Raji (cell line): ENCODE data around the gene ABHD15.

Experiments used
- POLR2A ChIP-seq: IDR thresholded peaks from 2 replicates; pipeline ENCODE4 v1.6.1; 2011; ENCODE audit warnings: low read depth, low read length, control low read depth; ENCODE audit not compliant: insufficient read depth

Gene ABHD15

GRCh38 chr17:29566473-29567303, at the start of gene ABHD15:
TSS of gene ABHD15 (minus strand) at chr17:29567037. CDS start at chr17:29566966, 71 bp downstream.
- TF ChIP-seq POLR2A, result peak; percentile 37; the same call in 1 of the 2 replicates

DNA sequence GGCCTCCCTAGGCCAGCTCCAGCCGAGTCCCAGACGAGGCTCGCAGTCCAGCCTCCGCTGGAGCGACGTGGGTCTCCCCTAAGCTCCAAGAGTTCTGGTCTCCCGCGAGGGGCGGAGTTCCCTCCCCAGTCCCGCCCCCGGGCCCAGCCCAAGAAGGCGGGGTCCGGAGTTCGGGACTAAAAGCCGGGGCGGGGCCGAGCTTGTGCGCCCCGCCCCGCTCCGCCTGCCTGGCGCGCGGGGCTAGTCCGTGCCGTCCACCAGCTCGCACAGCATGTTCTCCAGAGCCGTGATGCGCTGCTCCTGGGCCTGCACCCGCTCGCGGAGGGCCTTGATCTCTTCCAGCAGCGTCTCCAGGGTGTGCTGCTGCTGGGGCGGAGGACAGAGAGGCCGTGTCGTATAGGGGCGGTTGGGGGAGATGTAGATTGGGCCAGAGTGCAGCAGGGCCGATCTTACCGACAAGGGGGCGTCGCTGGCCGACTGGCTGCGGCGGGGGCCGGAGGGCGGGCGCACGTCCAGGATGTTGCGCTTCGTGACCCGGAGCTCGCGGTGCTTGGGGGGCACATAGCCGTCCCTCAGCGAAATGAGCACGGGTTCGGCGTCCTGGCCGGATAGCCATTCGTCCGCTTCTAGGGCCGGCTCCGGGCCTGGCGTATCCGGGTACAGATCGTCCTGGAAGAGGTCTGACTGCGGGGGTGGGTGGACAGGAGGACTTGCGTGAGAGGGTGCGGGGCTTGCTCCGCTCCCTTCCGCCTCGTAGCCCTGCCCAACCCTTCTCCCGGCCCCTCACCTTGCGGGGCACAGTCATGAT, 48.9 kb upstream of the ABHD15 start:
- TF ChIP-seq POLR2A, result peak; percentile 54

DNA sequence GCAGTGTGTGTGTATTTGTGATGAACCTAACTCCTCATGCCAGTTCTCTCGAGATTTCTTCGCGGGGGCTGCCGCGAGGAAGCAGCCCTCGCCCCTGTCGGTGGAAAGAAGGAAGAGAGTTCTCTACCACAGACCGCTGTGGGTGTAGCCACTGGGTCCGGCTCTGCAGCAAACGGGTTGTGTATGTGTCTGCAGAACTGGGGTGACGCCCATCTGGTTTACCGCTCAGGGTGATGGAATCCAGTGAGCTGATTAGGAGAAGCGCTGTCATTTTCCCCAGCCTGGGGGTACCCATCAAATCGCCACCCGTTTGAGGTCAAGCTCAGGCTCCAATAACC, 48.2 kb upstream of the ABHD15 start:
- TF ChIP-seq POLR2A, result no peak

DNA sequence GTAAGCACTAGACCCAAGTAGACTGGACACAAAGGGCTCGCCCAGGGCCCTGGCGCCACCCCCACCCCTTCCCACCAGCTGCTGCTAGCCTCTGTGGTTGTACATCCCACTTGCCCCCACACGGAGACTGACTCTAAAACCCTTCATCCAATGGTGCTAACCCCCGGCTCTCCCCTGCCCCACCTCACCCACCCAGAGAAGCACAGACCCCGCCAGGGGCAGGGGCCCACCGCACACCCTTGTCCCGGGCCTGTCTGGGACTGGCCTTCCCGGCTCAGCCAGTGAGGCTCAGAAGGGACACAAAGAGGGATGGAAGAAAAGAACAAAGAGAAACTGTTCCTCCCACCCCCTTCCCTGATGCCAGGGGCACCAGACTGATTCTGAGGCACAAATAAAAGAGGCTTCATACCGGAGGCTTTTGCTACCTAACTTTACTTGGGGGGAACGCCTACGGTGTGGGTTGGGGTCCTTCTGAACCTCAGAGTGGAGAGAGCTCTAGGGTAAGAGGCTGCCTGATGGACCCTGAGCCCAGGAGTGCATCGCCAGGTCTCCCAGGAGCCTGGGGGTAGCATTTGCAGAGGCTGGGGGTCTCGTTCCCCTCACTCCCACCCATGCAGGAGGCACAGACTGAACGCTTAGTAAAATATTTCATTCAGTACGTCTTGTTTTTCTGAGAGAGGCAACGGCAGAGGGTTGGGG, 47.7 kb upstream of the ABHD15 start:
- no peak for TF ChIP-seq POLR2A

GRCh38 chr17:29613856-29614255, 47.0 kb upstream of the ABHD15 start:
- no peak for TF ChIP-seq POLR2A

GRCh38 chr17:29613352-29613837, 46.6 kb upstream of the ABHD15 start:
- TF ChIP-seq POLR2A, result no peak

DNA sequence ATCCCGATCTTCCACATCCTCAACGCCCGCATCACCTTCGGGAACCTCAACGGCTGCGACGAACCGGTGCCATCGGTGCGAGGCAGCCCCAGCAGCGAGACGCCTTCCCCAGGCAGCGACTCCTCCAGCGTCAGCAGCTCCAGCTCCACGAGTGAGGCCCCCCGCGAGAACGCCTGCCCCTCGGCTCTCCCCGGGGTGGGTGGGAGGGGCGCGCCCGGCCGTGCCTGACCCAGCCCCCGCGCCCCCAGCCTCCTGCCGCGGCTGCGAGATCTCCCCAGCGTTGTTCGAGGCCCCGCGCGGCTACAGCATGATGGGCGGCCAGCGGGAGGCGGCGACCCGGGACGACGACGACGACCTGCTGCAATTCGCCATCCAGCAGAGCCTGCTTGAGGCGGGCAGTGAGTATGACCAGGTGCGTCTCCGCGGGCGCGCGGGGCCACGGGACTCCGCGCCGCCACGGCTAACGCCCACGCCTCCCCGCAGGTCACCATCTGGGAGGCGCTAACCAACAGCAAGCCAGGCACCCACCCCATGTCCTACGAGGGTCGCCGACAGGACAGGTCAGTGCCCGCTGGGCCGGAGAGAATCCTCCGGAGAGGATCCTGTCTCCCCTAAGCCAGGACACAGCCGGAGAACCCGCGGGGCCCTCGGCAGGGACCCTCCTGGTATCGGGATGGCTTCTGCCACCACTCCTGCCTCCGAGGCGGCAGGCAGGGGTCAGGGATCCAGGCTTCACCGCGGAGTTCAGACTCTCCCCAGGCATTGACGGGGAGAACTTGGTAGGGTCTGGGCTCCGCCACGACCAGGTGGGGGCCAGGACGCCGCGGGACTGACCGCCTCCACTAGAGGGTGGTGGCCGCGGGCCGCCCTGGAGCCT, 45.8 kb upstream of the ABHD15 start:
- TF ChIP-seq POLR2A, result no peak

GRCh38 chr17:29612094-29612403, 45.2 kb upstream of the ABHD15 start:
- TF ChIP-seq POLR2A, result no peak

DNA sequence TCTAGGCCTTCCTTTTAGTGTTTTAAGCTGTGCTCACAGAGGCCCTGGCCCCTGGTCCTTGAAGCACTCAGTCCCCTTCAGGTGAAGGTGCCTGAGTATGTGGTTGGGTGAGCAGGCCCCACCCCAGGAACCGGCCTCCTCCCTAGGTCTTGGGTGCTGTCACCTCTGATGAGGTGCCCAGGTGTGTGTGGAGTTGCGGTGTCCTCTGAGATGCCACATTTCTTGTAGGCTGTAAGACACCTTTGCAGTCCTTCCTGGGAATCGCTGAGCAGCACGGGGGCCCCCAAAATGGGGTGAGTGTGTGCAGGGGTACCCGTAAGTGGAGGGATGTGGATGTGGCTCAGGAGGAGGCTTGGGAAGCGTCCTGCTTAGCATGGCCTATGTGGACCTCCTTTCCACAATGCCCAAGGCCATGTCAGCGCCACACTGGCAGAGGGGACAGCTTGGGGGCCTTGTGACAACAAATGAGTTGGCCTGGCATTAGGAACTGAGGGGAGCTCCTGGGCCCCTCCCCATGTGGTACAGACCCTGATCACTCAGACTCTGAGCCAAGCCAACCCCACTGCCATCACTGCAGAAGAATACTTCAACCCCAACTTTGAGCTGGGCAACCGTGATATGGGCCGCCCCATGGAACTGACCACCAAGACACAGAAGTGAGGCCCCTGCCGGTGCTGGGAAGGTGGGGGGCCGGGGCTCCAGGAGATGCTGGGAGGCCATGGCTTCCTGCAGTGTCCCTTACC, 44.7 kb upstream of the ABHD15 start:
- TF ChIP-seq POLR2A, result no peak

GRCh38 chr17:29610395-29610794, 43.6 kb upstream of the ABHD15 start:
- TF ChIP-seq POLR2A, result no peak

- no peak for TF ChIP-seq POLR2A
These were observed 42.1 kb upstream of the ABHD15 start for GRCh38 chr17:29608986-29609385.

DNA sequence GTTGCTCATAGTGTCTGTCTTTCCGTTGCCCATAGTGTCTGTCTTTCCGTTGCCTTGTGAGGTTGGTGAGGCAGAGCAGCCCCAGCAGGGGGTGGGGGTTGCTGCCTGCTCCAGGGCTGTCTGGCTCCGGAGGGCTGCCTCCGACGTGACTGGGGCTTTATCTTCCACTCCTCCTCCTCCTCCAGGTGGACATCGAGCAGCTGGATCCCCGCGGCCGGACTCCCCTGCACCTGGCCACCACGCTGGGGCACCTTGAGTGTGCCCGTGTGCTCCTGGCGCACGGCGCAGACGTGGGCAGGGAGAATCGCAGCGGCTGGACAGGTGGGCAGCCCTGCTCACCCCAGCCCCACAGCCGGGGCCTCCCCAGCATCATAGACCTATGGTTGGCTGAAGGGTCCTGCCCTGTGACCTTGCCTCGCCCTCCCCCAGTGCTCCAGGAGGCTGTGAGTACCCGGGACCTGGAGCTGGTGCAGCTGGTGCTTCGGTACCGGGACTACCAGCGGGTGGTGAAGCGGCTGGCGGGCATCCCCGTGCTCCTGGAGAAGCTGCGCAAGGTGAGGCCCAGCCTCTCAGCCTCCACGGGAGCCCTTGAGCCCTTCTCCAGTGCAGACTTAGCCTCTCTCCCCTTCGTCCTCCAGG, 40.8 kb upstream of the ABHD15 start:
- TF ChIP-seq POLR2A, result no peak

- no peak for TF ChIP-seq POLR2A
These were observed 36.4 kb upstream of the ABHD15 start for GRCh38 chr17:29603109-29603674.

DNA sequence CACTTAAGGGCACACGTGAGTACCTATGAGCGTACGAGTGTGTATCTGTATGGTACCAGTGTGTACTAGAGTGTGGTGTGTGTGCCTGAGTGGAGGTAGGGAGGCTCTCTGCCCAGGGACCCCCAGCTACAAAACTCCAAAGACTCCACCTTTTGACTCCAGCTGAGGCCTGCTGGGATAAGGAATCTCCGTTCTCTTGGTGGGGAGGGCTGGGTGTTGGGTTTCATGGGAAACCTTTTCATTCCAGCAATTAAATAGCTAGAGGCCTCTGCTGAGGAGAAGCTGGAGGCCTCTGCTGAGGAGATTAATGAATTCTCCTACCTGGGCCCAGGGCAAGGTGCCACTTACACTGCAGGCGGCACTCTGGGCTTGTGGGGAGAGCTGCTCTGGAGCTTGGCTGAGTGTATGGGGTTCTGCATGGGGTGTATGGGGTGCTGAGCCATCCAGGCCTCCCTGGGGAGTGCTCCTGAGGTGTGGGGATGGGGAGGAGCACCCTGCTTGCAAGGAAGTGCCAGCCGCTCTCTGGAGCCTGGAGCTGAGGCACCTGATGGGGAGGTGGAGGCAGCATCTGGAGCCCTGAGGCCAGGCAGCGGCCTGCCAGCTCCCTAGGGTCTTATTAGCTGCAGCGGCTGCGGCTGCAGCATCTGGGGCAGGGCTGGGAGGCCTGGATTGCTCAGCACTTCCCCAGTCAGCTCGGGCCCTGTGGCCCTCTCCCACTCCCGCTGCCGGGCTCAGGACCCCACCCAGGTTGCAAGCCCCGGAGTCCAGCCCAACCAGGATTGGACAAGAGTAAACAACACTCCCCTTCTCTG, 30.7 kb upstream of the ABHD15 start:
- no peak for TF ChIP-seq POLR2A
